HepG2 (cell line): Measurements from ENCODE around the gene PEX19. TPM values are rescaled to one million over a fixed set of nuclear protein-coding genes. Genes with fewer than 3 reads are reported as not detected.

Experiments
- ATAC-seq: fragments of 200-7000 bp; cut with Tn5 transposase; 3 replicates; pipeline ENCODE4 v1.9.1; 2020; ENCODE audit warnings: mild to moderate bottlenecking, moderate library complexity
- BruUV-seq: library from RNA; stranded (reverse); fragments of 400-500 nt; replicated peaks from 2 replicates; lab custom pipeline; 2021; lab: Mats Ljungman, UMichigan
- CTCF ChIA-PET: fragments of 300-600 bp; formaldehyde crosslinking; extraction: SDS; loops from one replicate; lab custom pipeline; 2021; ENCODE audit warnings: low total read pairs, inconsistent platforms, low intra/inter-chr PET ratio; lab: Yijun Ruan, JAX
- POLR2A ChIA-PET: fragments of 350-600 bp; sonication (Branson Sonifier 250); formaldehyde crosslinking; loops from one replicate; lab custom pipeline; 2020; ENCODE audit warnings: antibody characterized with exemption, inconsistent platforms; lab: Yijun Ruan, JAX
- DNase-seq: peaks from one replicate; pipeline ENCODE4 v3.0.0-alpha.2; 2015; ENCODE audit warnings: low spot score
- FAIRE-seq: peaks from 3 replicates; lab custom pipeline; 2011; peaks lifted over from hg19 to GRCh38; lab: Jason Lieb, UNC
- H2AFZ ChIP-seq: one replicate; pipeline ENCODE4 v1.6.1; 2011; ENCODE audit warnings: low read length, inconsistent platforms
- H3K27ac ChIP-seq: fragments of 300-600 bp; 3 replicates; pipeline ENCODE4 v1.8.0; 2011; ENCODE audit warnings: mixed run types, mild to moderate bottlenecking, mixed read lengths, low read length, inconsistent platforms; ENCODE audit not compliant: insufficient read depth; ENCODE audit errors: extremely low read length
- H3K27me3 ChIP-seq, 2 experiments: fragments of 200-600 bp in 1 of 2; 2 replicates in 1 of 2; 3 replicates in 1 of 2; pipeline versions ENCODE4 v1.6.0 to v1.8.0; 2011; ENCODE audit warnings: low read length in 2 of 2, mild to moderate bottlenecking in 2 of 2, moderate library complexity in 2 of 2, inconsistent platforms in 1 of 2; ENCODE audit not compliant: insufficient read depth in 2 of 2, control insufficient read depth in 1 of 2
- H3K36me3 ChIP-seq, 2 experiments: fragments of 200-600 bp in 1 of 2; replicated peaks in 1 of 2; 2 replicates in 1 of 2; 3 replicates in 1 of 2; pipeline versions ENCODE4 v1.5.1 to v1.8.0; 2011; ENCODE audit warnings: low read length in 2 of 2, inconsistent platforms in 1 of 2; ENCODE audit not compliant: insufficient read depth in 2 of 2, control insufficient read depth in 1 of 2
- H3K4me1 ChIP-seq: 2 replicates; pipeline ENCODE4 v1.5.1; 2012; ENCODE audit warnings: low read length, inconsistent platforms; ENCODE audit not compliant: insufficient read depth
- H3K4me2 ChIP-seq: 2 replicates; pipeline ENCODE4 v1.6.0; 2011; ENCODE audit warnings: low read depth, low read length, inconsistent platforms
- H3K4me3 ChIP-seq, 3 experiments: fragments of 200-600 bp in 1 of 3; sonication (generic), shearing (Covaris generic) in 1 of 3; replicated peaks in 1 of 3; 2 replicates each; pipeline ENCODE4 v1.5.1; 2011 to 2016; ENCODE audit warnings: low read length in 3 of 3, inconsistent platforms in 2 of 3, low read depth in 2 of 3, mild to moderate bottlenecking in 2 of 3, control low read depth in 1 of 3, mixed read lengths in 1 of 3; ENCODE audit not compliant: insufficient read depth in 1 of 3
- H3K79me2 ChIP-seq: one replicate; pipeline ENCODE4 v1.6.1; 2011; ENCODE audit warnings: low read length, inconsistent platforms; ENCODE audit not compliant: insufficient read depth
- H3K9ac ChIP-seq: 2 replicates; pipeline ENCODE4 v1.6.0; 2011; ENCODE audit warnings: mild to moderate bottlenecking, low read depth, low read length, inconsistent platforms; ENCODE audit not compliant: insufficient read depth
- H3K9me3 ChIP-seq: 2 replicates; pipeline ENCODE4 v1.5.1; 2012; ENCODE audit warnings: mild to moderate bottlenecking, low read length
- H4K20me1 ChIP-seq: 2 replicates; pipeline ENCODE4 v1.6.0; 2011; ENCODE audit warnings: inconsistent platforms, mild to moderate bottlenecking, low read length, moderate library complexity; ENCODE audit not compliant: insufficient read depth
- XBP1 ChIP-seq: sonication (generic); formaldehyde crosslinking; IDR thresholded peaks from 2 replicates; pipeline ENCODE4 v1.5.0; 2020; ENCODE audit warnings: missing genetic modification reagents
- WGBS: methylation state at CpG from one replicate; pipeline ENCODE4 v1.1.6; 2017; ENCODE audit warnings: low lambda C conversion rate; 5-methylcytosine and 5-hydroxymethylcytosine counted together
- in situ Hi-C: cut with HindIII; loops from 2 replicates; pipeline ENCODE4 v1.10.0; 2017; ENCODE audit warnings: low pct_unique_long_range_greater_than_20kb; ENCODE audit not compliant: extremely low pct_ligation_motif_present
- intact Hi-C: fragments of 100-400 bp; cut with micrococcal nuclease; formaldehyde crosslinking; loops from one replicate; pipeline ENCODE4 v1.10.0; 2022; ENCODE audit not compliant: unreplicated experiment
- polyA plus RNA-seq, 8 experiments: library from polyadenylated mRNA; depleted of rRNA in 3 of 8; stranded (reverse) in 7 of 8; unstranded in 1 of 8; fragments of >200 nt; fragmentation: Illumina TruSeq in 4 of 8; extraction: Trizol in 4 of 8; gene quantifications; 2 replicates each; pipeline versions ENCODE4 v1.2.1 to v1.2.3, GENCODE V29; 2011 to 2016; ENCODE audit warnings: low read depth in 4 of 8, missing spikeins in 1 of 8, mixed read lengths in 1 of 8; ENCODE audit not compliant: insufficient read depth in 1 of 8
- total RNA-seq, 5 experiments: library from RNA; depleted of rRNA; stranded (reverse); fragments of >200 nt; fragmentation: Illumina TruSeq; extraction: Trizol; gene quantifications; 2 replicates each; pipeline ENCODE4 v1.2.3, GENCODE V29; 2016; ENCODE audit warnings: low read depth in 1 of 5
- TF ChIP-seq, protein P1 (sequence below), 2 experiments: fragments of 450-650 bp in 1 of 2; sonication (generic) in 1 of 2; formaldehyde crosslinking in 1 of 2; IDR thresholded peaks; 2 replicates each; pipeline versions ENCODE4 v1.6.1 to v1.8.0; 2016 to 2022; ENCODE audit warnings: antibody characterized with exemption in 1 of 2, mild to moderate bottlenecking in 1 of 2, missing genetic modification reagents in 1 of 2

PEX19 gene
- total and polyA plus RNA-seq, 2 of the 13 experiments (the other 11 are each of a cell fraction or from before 2014, with no cell fraction given): 47.0 to 51.8 TPM

DNA sequence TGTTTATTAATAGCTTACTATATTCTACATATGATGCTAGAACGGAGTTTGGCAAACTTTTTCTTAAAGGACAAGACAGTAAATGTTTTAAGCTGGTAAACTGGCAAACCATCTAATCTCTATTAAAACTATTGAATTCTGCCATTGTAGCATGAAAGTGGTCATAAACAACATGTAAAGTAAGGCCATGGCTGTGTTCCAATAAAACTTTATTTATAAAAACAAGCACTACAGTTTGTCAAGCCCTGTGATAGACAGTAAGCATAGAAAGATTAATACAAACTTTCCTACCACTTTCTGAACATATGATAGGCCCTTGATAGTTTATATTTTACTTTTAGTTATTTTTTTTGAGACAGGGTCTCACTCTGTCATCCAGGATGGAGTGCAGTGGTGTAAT is 57.4 kb downstream of the PEX19 start:
- Histone ChIP-seq H3K27ac (no peak overlapping the region), H3K9ac (no peak overlapping the region), H3K27me3 (no peaks in the 10 kb centered on the region), H4K20me1 (no peaks in the 10 kb centered on the region), H3K4me2 (no peak overlapping the region), H3K36me3 (peaks cover 38 to 95% of the 10 kb centered on the region in 2 experiments), H2AFZ (no peak overlapping the region), H3K9me3 (no peaks in the 10 kb centered on the region), H3K79me2 (no peaks in the 10 kb centered on the region), H3K4me1 (no peaks in the 10 kb centered on the region), H3K4me3 (no peak overlapping the region)
- ATAC-seq (no peak), FAIRE-seq (no peak), DNase-seq (no peak)
- in situ Hi-C loops: no loop called here
- ChIA-PET CTCF (no interaction called here), POLR2A (interaction anchor here (1.4 to 1.6 kb wide), 2 partner anchors 35 to 129 kb away, joined by 3 read pairs; partner anchors contain the start of gene DCAF8)
- 86% methylated on average over 1 of the region's 1 CpG for WGBS
- TF ChIP-seq, protein P1, sequence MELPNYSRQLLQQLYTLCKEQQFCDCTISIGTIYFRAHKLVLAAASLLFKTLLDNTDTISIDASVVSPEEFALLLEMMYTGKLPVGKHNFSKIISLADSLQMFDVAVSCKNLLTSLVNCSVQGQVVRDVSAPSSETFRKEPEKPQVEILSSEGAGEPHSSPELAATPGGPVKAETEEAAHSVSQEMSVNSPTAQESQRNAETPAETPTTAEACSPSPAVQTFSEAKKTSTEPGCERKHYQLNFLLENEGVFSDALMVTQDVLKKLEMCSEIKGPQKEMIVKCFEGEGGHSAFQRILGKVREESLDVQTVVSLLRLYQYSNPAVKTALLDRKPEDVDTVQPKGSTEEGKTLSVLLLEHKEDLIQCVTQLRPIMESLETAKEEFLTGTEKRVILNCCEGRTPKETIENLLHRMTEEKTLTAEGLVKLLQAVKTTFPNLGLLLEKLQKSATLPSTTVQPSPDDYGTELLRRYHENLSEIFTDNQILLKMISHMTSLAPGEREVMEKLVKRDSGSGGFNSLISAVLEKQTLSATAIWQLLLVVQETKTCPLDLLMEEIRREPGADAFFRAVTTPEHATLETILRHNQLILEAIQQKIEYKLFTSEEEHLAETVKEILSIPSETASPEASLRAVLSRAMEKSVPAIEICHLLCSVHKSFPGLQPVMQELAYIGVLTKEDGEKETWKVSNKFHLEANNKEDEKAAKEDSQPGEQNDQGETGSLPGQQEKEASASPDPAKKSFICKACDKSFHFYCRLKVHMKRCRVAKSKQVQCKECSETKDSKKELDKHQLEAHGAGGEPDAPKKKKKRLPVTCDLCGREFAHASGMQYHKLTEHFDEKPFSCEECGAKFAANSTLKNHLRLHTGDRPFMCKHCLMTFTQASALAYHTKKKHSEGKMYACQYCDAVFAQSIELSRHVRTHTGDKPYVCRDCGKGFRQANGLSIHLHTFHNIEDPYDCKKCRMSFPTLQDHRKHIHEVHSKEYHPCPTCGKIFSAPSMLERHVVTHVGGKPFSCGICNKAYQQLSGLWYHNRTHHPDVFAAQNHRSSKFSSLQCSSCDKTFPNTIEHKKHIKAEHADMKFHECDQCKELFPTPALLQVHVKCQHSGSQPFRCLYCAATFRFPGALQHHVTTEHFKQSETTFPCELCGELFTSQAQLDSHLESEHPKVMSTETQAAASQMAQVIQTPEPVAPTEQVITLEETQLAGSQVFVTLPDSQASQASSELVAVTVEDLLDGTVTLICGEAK (IDR thresholded peaks at IDR 0.05): peak; percentile 65
- TF ChIP-seq, protein P1 (CRISPR knock-in tag; IDR thresholded peaks at IDR 0.05): peak; percentile 91; the same call in 1 of the 2 replicates
- no peak for TF ChIP-seq XBP1 (CRISPR knock-in tag)
- no TSS peak for BruUV-seq
- intact Hi-C loops: no loop called here
